ENCODE results near the gene CYB5B. TPM values are rescaled to one million over a fixed set of nuclear protein-coding genes. Genes with fewer than 3 reads are reported as not detected.

CYB5B gene
- total RNA-seq, 2 experiments from 2014 or later = 83.0 to 184 TPM

- intact Hi-C loops (cut with micrococcal nuclease; ENCODE audit: unreplicated experiment) = no loop called here
- H3K4me2 ChIP-seq (ENCODE audit: low read length) = no peak overlapping the region
- DNase-seq (ENCODE audit: low spot score) = no peak
- no peaks in the 10 kb centered on the region for H3K36me3 ChIP-seq (ENCODE audit: insufficient read depth, low read length)
- no peaks in the 10 kb centered on the region for H3K9me2 ChIP-seq (ENCODE audit: insufficient read depth, low read length)
- peaks cover 10% of the 10 kb centered on the region for H3K4me1 ChIP-seq (ENCODE audit: insufficient read depth, low read length, poor library complexity, severe bottlenecking)
- H4K20me1 ChIP-seq (ENCODE audit: insufficient read depth, low read length) = no peaks in the 10 kb centered on the region
- no peak overlapping the region for H3K27ac ChIP-seq (ENCODE audit: low read depth, low read length, poor library complexity, severe bottlenecking)
- H3K9me3 ChIP-seq (ENCODE audit: low read length) = no peaks in the 10 kb centered on the region
- no peak overlapping the region for H2AFZ ChIP-seq (ENCODE audit: low read length)
- ChIA-PET POLR2A (no interaction called here), CTCF (ENCODE audit: unreplicated experiment) (no interaction called here)
- H3K79me2 ChIP-seq (ENCODE audit: insufficient read depth, low read depth, low read length) = no peaks in the 10 kb centered on the region
- BruUV-seq (replicated peaks) = no TSS peak
- H3K4me3 ChIP-seq (ENCODE audit: low read depth, low read length, poor library complexity, severe bottlenecking) = no peak overlapping the region
- TF ChIP-seq CTCF (conservative IDR thresholded peaks at IDR 0.05; ENCODE audit: low read length) (no peak), EZH2phosphoT487 (IDR thresholded peaks at IDR 0.05; ENCODE audit: borderline replicate concordance, low read depth, low read length) (no peak)
These were observed 19.1 kb upstream of the CYB5B start for GRCh38 chr16:69405326-69405725.

DNA sequence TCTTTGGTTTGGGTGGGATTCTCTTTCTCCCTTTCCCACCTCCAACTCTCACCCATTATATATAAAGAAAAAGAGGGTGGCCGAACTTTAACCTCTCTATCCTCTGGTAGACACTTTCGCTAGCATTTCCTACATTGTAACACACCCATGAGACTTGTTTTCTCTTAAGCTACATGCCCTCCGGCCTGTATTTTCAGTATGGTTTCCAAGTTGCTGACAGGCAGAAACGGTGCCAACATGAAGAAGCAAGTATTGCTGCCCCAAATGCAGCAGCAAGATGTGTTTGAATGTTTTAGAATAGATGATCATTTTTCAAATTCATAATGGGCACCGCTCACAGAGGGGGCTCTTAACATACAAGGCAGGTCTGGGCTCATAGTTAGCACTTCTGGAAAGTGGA, 18.7 kb upstream of the CYB5B start:
- Histone ChIP-seq H3K9me3 (ENCODE audit: low read length) (no peaks in the 10 kb centered on the region), H3K9me2 (ENCODE audit: insufficient read depth, low read length) (no peaks in the 10 kb centered on the region), H3K4me1 (ENCODE audit: insufficient read depth, low read length, poor library complexity, severe bottlenecking) (peaks cover 10% of the 10 kb centered on the region), H3K27ac (ENCODE audit: low read depth, low read length, poor library complexity, severe bottlenecking) (no peak overlapping the region), H3K36me3 (ENCODE audit: insufficient read depth, low read length) (no peaks in the 10 kb centered on the region), H2AFZ (ENCODE audit: low read length) (no peak overlapping the region), H3K4me2 (ENCODE audit: low read length) (no peak overlapping the region), H3K4me3 (ENCODE audit: low read depth, low read length, poor library complexity, severe bottlenecking) (no peak overlapping the region), H3K79me2 (ENCODE audit: insufficient read depth, low read depth, low read length) (no peaks in the 10 kb centered on the region), H4K20me1 (ENCODE audit: insufficient read depth, low read length) (no peaks in the 10 kb centered on the region)
- no peak for DNase-seq (ENCODE audit: low spot score)
- CTCF ChIA-PET (ENCODE audit: unreplicated experiment) = no interaction called here
- intact Hi-C loops (cut with micrococcal nuclease; ENCODE audit: unreplicated experiment) = no loop called here
- POLR2A ChIA-PET = interaction anchor here (0.7 kb wide), 1 partner anchor 348 kb away, joined by 7 read pairs; no protein-coding TSS in a partner anchor
- TF ChIP-seq CTCF (conservative IDR thresholded peaks at IDR 0.05; ENCODE audit: low read length) (no peak), EZH2phosphoT487 (IDR thresholded peaks at IDR 0.05; ENCODE audit: borderline replicate concordance, low read depth, low read length) (no peak)
- BruUV-seq (replicated peaks) = no TSS peak

DNA sequence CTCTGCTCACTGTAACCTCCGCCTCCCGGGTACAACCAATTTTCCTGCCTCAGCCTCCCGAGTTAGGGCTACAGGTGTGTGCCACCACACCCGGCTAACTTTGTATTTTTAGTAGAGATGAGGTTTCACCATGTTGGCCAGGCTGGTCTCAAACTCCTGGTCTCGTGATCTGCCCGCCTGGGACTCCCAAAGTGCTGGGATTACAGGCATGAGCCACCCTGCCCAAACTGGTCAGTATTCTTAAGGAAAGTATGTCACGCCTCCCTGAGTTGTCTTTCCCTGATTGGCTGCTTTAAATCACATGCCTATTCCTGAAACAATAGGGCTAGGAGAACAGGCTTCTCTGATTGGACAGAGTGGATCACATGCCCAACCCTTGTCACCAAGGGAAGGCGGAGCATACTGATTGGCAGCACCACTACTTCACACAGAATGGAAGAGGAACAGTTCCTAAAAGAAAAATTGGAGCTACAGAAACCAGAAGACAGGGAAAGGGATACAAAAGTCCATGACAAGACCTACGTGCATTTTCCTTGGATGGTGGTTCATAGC, 17.6 kb upstream of the CYB5B start:
- DNase-seq (ENCODE audit: low spot score) = peak; percentile 29
- POLR2A ChIA-PET = interaction anchor here (0.7 kb wide), 2 partner anchors 42 to 1937 kb away, joined by 3 to 6 read pairs; no protein-coding TSS in a partner anchor

More for the DNA sequence above, 17.6 kb upstream of the CYB5B start:
- intact Hi-C loops (cut with micrococcal nuclease; ENCODE audit: unreplicated experiment) = no loop called here
- CTCF ChIA-PET (ENCODE audit: unreplicated experiment) = no interaction called here
- Histone ChIP-seq H3K27ac (ENCODE audit: low read depth, low read length, poor library complexity, severe bottlenecking) (no peak overlapping the region), H3K9me3 (ENCODE audit: low read length) (no peaks in the 10 kb centered on the region), H3K79me2 (ENCODE audit: insufficient read depth, low read depth, low read length) (no peaks in the 10 kb centered on the region), H3K9me2 (ENCODE audit: insufficient read depth, low read length) (no peaks in the 10 kb centered on the region), H3K4me2 (ENCODE audit: low read length) (no peak overlapping the region), H3K4me3 (ENCODE audit: low read depth, low read length, poor library complexity, severe bottlenecking) (no peak overlapping the region), H2AFZ (ENCODE audit: low read length) (no peak overlapping the region), H3K36me3 (ENCODE audit: insufficient read depth, low read length) (no peaks in the 10 kb centered on the region), H4K20me1 (ENCODE audit: insufficient read depth, low read length) (no peaks in the 10 kb centered on the region), H3K4me1 (ENCODE audit: insufficient read depth, low read length, poor library complexity, severe bottlenecking) (peaks cover 9% of the 10 kb centered on the region)
- no TSS peak for BruUV-seq (replicated peaks)
- TF ChIP-seq CTCF (conservative IDR thresholded peaks at IDR 0.05; ENCODE audit: low read length) (no peak), EZH2phosphoT487 (IDR thresholded peaks at IDR 0.05; ENCODE audit: borderline replicate concordance, low read depth, low read length) (no peak)

Data from OCI-LY7 (cell line).